HUES64 (cell line): ENCODE results near the gene FAM43B.

Experiments used
- H3K27ac ChIP-seq: 2 replicates; pipeline ENCODE4 v1.7.0; 2013; ENCODE audit warnings: low read depth, low read length, inconsistent platforms
- H3K27me3 ChIP-seq: 2 replicates; pipeline ENCODE4 v1.6.1; 2013; ENCODE audit warnings: mild to moderate bottlenecking, low read length; ENCODE audit not compliant: insufficient read depth
- H3K36me3 ChIP-seq: 2 replicates; pipeline ENCODE4 v1.6.1; 2013; ENCODE audit warnings: mild to moderate bottlenecking, low read length; ENCODE audit not compliant: insufficient read depth
- H3K4me1 ChIP-seq: 2 replicates; pipeline ENCODE4 v1.6.1; 2013; ENCODE audit warnings: mild to moderate bottlenecking, low read length, moderate library complexity; ENCODE audit not compliant: insufficient read depth
- H3K4me3 ChIP-seq: 2 replicates; pipeline ENCODE4 v1.5.1; 2013; ENCODE audit warnings: mild to moderate bottlenecking, low read length, moderate library complexity
- H3K9ac ChIP-seq: 2 replicates; pipeline ENCODE4 v1.6.1; 2013; ENCODE audit warnings: mild to moderate bottlenecking, low read depth, low read length
- H3K9me3 ChIP-seq: 2 replicates; pipeline ENCODE4 v1.6.1; 2013; ENCODE audit warnings: low read depth, low read length; ENCODE audit not compliant: insufficient read depth
- WGBS: fragments of 150-250, 120-280 bp; methylation state at CpG from one replicate; pipeline ENCODE4 v1.1.7; 2013; ENCODE audit warnings: missing lambda C conversion rate; 5-methylcytosine and 5-hydroxymethylcytosine counted together

Gene FAM43B

GRCh38 chr1:20578062-20578461, 25.7 kb downstream of the FAM43B start:
- H3K9me3 ChIP-seq: no peaks in the 10 kb centered on the region
- peaks cover 15% of the 10 kb centered on the region for H3K27me3 ChIP-seq
- no peaks in the 10 kb centered on the region for H3K4me1 ChIP-seq
- no peaks in the 10 kb centered on the region for H3K36me3 ChIP-seq
- H3K9ac ChIP-seq: no peak overlapping the region
- no peak overlapping the region for H3K27ac ChIP-seq
- 100% methylated on average over 1 of the region's 3 CpGs for WGBS
- no peak overlapping the region for H3K4me3 ChIP-seq

GRCh38 chr1:20578721-20579395, 26.5 kb downstream of the FAM43B start:
- Histone ChIP-seq H3K4me3 (no peak overlapping the region), H3K9ac (no peak overlapping the region), H3K27me3 (peaks cover 8% of the 10 kb centered on the region), H3K4me1 (no peaks in the 10 kb centered on the region), H3K9me3 (no peaks in the 10 kb centered on the region), H3K27ac (no peak overlapping the region), H3K36me3 (no peaks in the 10 kb centered on the region)
- 81% methylated on average over 13 of the region's 13 CpGs for WGBS

- Histone ChIP-seq H3K27ac (peak overlapping the region; percentile 10; the same call in 1 of the 2 replicates), H3K36me3 (no peaks in the 10 kb centered on the region), H3K27me3 (no peaks in the 10 kb centered on the region), H3K4me1 (peaks cover 6% of the 10 kb centered on the region), H3K4me3 (no peak overlapping the region), H3K9me3 (no peaks in the 10 kb centered on the region), H3K9ac (no peak overlapping the region)
- WGBS: 73% methylated on average over 2 of the region's 2 CpGs
These were observed 32.5 kb downstream of the FAM43B start for GRCh38 chr1:20584890-20585289.

GRCh38 chr1:20586953-20587660, 34.7 kb downstream of the FAM43B start:
- Histone ChIP-seq H3K36me3 (no peaks in the 10 kb centered on the region), H3K9ac (no peak overlapping the region), H3K27ac (no peak overlapping the region)

GRCh38 chr1:20587661-20588053, 35.3 kb downstream of the FAM43B start:
- Histone ChIP-seq H3K9ac (no peak overlapping the region), H3K4me1 (peaks cover 11% of the 10 kb centered on the region), H3K9me3 (no peaks in the 10 kb centered on the region), H3K36me3 (no peaks in the 10 kb centered on the region), H3K27me3 (no peaks in the 10 kb centered on the region), H3K4me3 (no peak overlapping the region), H3K27ac (no peak overlapping the region)
- WGBS: 97% methylated on average over 2 of the region's 2 CpGs

More at GRCh38 chr1:20586953-20587660, 34.7 kb downstream of the FAM43B start:
- WGBS: 75% methylated on average over 10 of the region's 10 CpGs
- Histone ChIP-seq H3K4me3 (no peak overlapping the region), H3K27me3 (no peaks in the 10 kb centered on the region), H3K4me1 (peaks cover 11% of the 10 kb centered on the region), H3K9me3 (no peaks in the 10 kb centered on the region)

- 22% methylated on average over 11 of the region's 11 CpGs for WGBS
- H3K4me1 ChIP-seq: peaks cover 11% of the 10 kb centered on the region
- H3K27me3 ChIP-seq: no peaks in the 10 kb centered on the region
- H3K9me3 ChIP-seq: no peaks in the 10 kb centered on the region
- no peak within 1 kb of the TSS for H3K27ac ChIP-seq
- no peak within 1 kb of the TSS for H3K9ac ChIP-seq
- no peaks in the 10 kb centered on the region for H3K36me3 ChIP-seq
- H3K4me3 ChIP-seq: peak within 1 kb of the TSS; percentile 41
These were observed 36.4 kb downstream of the FAM43B start, which contains the start of gene CDA for GRCh38 chr1:20588634-20589225. Gene CDA, plus strand, starts transcription at chr1:20589097. Its CDS starts 33 bp downstream, at chr1:20589130.

GRCh38 chr1:20589331-20590278, 37.2 kb downstream of the FAM43B start:
- Histone ChIP-seq H3K9ac (no peak overlapping the region), H3K27ac (no peak overlapping the region), H3K4me3 (peak overlapping the region; percentile 41), H3K4me1 (peaks cover 11% of the 10 kb centered on the region), H3K9me3 (no peaks in the 10 kb centered on the region), H3K36me3 (no peaks in the 10 kb centered on the region), H3K27me3 (no peaks in the 10 kb centered on the region)
- WGBS: 31% methylated on average over 24 of the region's 24 CpGs

GRCh38 chr1:20590306-20590777, 38.0 kb downstream of the FAM43B start:
- Histone ChIP-seq H3K27ac (no peak overlapping the region), H3K9me3 (no peaks in the 10 kb centered on the region), H3K36me3 (no peaks in the 10 kb centered on the region), H3K4me3 (no peak overlapping the region), H3K4me1 (peaks cover 11% of the 10 kb centered on the region), H3K27me3 (no peaks in the 10 kb centered on the region), H3K9ac (no peak overlapping the region)
- 71% methylated on average over 6 of the region's 7 CpGs for WGBS

GRCh38 chr1:20593756-20594155, 41.4 kb downstream of the FAM43B start:
- H3K4me3 ChIP-seq: no peak overlapping the region
- 91% methylated on average over 5 of the region's 5 CpGs for WGBS
- H3K27me3 ChIP-seq: no peaks in the 10 kb centered on the region
- H3K9me3 ChIP-seq: no peaks in the 10 kb centered on the region
- peaks cover 9% of the 10 kb centered on the region for H3K4me1 ChIP-seq
- H3K9ac ChIP-seq: no peak overlapping the region
- H3K27ac ChIP-seq: no peak overlapping the region
- no peaks in the 10 kb centered on the region for H3K36me3 ChIP-seq

- Histone ChIP-seq H3K4me3 (no peak overlapping the region), H3K36me3 (no peaks in the 10 kb centered on the region), H3K4me1 (peaks cover 5% of the 10 kb centered on the region), H3K27me3 (no peaks in the 10 kb centered on the region), H3K9ac (no peak overlapping the region), H3K27ac (no peak overlapping the region), H3K9me3 (no peaks in the 10 kb centered on the region)
- 94% methylated on average over 14 of the region's 14 CpGs for WGBS
These were observed 42.4 kb downstream of the FAM43B start for GRCh38 chr1:20594746-20595145.
